Smooth muscle cell (in vitro differentiated cells): ENCODE measurements around the gene UBE2D1. TPM values are rescaled to one million over a fixed set of nuclear protein-coding genes. Genes with fewer than 3 reads are reported as not detected.

ENCODE experiments used
- DNase-seq: peaks from one replicate; lab custom pipeline; 2025; ENCODE audit not compliant: unreplicated experiment; lab: John Stamatoyannopoulos, UW
- H2AFZ ChIP-seq: fragments of 200-600 bp; sonication (generic); 2 replicates; pipeline ENCODE4 v1.6.0; 2016; ENCODE audit warnings: antibody characterized with exemption, low read depth, mild to moderate bottlenecking
- H3F3A ChIP-seq: fragments of 200-600 bp; sonication (generic); 2 replicates; pipeline ENCODE4 v1.6.0; 2017; ENCODE audit warnings: antibody characterized with exemption, low read depth
- H3K27ac ChIP-seq: fragments of 200-600 bp; sonication (generic); 2 replicates; pipeline ENCODE4 v1.5.1; 2016; ENCODE audit warnings: low read depth, mild to moderate bottlenecking
- H3K27me3 ChIP-seq: fragments of 200-600 bp; sonication (generic); 2 replicates; pipeline ENCODE4 v1.6.1; 2016; ENCODE audit warnings: low read depth, mild to moderate bottlenecking
- H3K36me3 ChIP-seq: fragments of 200-600 bp; sonication (generic); 2 replicates; pipeline ENCODE4 v1.5.1; 2016; ENCODE audit warnings: low read depth
- H3K4me1 ChIP-seq: fragments of 200-600 bp; sonication (generic); 2 replicates; pipeline ENCODE4 v1.5.1; 2016; ENCODE audit warnings: low read depth
- H3K4me2 ChIP-seq: fragments of 200-600 bp; sonication (generic); 2 replicates; pipeline ENCODE4 v1.6.0; 2016; ENCODE audit warnings: mild to moderate bottlenecking
- H3K4me3 ChIP-seq: fragments of 200-600 bp; sonication (generic); 2 replicates; pipeline ENCODE4 v1.5.1; 2016; ENCODE audit warnings: mild to moderate bottlenecking
- H3K79me2 ChIP-seq: fragments of 200-600 bp; sonication (generic); 2 replicates; pipeline ENCODE4 v1.6.0; 2016; ENCODE audit warnings: low read depth, mild to moderate bottlenecking
- H3K9ac ChIP-seq: fragments of 200-600 bp; sonication (generic); 2 replicates; pipeline ENCODE4 v1.6.0; 2016; ENCODE audit warnings: low read depth
- H3K9me3 ChIP-seq: fragments of 200-600 bp; sonication (generic); replicated peaks from 2 replicates; pipeline ENCODE4 v1.5.1; 2016; ENCODE audit warnings: low read depth
- H4K20me1 ChIP-seq: fragments of 200-600 bp; sonication (generic); 2 replicates; pipeline ENCODE4 v1.6.0; 2016; ENCODE audit warnings: low read depth
- CTCF ChIP-seq: fragments of 200-600 bp; sonication (generic); IDR thresholded peaks from 2 replicates; pipeline ENCODE4 v1.5.1; 2017; ENCODE audit warnings: borderline replicate concordance, mild to moderate bottlenecking, antibody characterized with exemption; ENCODE audit not compliant: insufficient read depth, poor library complexity, severe bottlenecking
- WGBS: methylation state at CpG from one replicate; pipeline ENCODE4 v1.1.7; 2016; ENCODE audit warnings: low lambda C conversion rate; 5-methylcytosine and 5-hydroxymethylcytosine counted together
- polyA plus RNA-seq: library from polyadenylated mRNA; unstranded; fragments of >200 nt; fragmentation: Nextera tagmentation; extraction: Ambion mirVana; gene quantifications from 2 replicates; pipeline ENCODE4 v1.2.1, GENCODE V29; 2016
- total RNA-seq: library from RNA; depleted of rRNA; stranded (reverse); fragments of >200 nt; gene quantifications from 2 replicates; pipeline ENCODE4 v1.2.3, GENCODE V29; 2014

The UBE2D1 gene
- total and polyA plus RNA-seq, 2 experiments from 2014 or later: 19.0 to 24.5 TPM

DNA sequence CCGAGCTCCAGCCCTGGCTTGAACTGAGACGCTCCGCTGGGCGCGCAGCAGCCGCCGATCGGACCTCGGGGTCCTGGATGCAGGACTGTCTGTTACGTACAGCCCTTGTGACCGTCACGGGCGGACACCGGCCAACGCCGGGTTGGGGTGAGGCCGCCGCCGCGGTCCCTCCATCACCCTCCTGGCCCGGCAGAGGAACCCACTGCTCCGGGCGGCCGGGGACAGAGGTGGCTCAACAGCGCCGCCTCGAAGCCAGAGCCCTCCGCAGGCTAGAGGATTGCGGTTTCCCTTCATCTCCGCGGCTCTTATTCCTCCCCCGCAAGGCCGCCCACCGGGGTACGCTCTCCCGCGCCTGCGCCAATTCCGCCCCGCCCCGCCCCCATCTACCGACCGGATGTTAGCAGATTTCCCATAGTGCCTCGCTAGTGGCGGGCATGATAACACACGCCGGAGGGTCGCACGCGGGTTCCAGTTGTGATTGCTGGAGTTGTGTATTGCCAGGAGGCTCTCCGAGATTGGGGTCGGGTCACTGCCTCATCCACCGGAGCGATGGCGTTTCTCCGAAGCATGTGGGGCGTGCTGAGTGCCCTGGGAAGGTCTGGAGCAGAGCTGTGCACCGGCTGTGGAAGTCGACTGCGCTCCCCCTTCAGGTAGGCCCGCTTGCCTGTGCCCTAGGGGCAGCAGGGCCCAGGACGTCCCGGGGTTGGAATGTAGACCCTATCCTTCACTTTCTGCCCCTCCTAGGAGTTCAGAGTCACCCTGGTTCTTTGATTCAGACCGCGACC lies 50.4 kb downstream of the UBE2D1 start, which contains the start of gene TFAM:
TSS of gene TFAM (plus strand) at position 412 of the 785 bp plus-strand sequence. CDS start at position 550, 138 bp downstream.
- H2AFZ ChIP-seq: peak within 1 kb of the TSS; percentile 88
- H3K27me3 ChIP-seq: no peaks in the 10 kb centered on the region
- peaks cover 8% of the 10 kb centered on the region for H3K36me3 ChIP-seq
- H3K4me2 ChIP-seq: peak within 1 kb of the TSS; percentile 86
- H3K27ac ChIP-seq: peak within 1 kb of the TSS; percentile 74
- H3K9ac ChIP-seq: peak within 1 kb of the TSS; percentile 81
- WGBS: 1% methylated on average over 62 of the region's 65 CpGs
- H3K9me3 ChIP-seq: no peaks in the 10 kb centered on the region
- DNase-seq: peak; percentile 93
- peaks cover 17% of the 10 kb centered on the region for H3K4me1 ChIP-seq
- peak; percentile 40 for TF ChIP-seq CTCF
- no peaks in the 10 kb centered on the region for H3F3A ChIP-seq
- H3K79me2 ChIP-seq: peaks cover 23% of the 10 kb centered on the region
- H3K4me3 ChIP-seq: peak within 1 kb of the TSS; percentile 84
- H4K20me1 ChIP-seq: no peaks in the 10 kb centered on the region

DNA sequence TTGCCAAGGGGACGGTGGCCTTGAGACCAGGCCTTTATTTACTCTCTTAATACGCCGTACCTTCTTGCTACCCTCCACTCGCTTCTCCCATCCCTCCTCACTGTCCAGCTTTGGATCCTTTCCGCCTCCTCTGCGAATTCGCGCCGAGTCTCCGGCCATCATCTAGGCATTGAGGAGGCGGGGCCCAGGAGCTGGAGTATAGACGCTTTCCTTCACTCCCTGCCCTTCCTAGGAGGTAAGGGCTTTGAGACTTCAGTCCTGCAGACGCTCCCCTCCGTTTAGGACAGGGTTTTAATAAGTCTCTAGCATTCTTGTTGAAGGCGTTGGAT lies 50.9 kb downstream of the UBE2D1 start:
- WGBS: 1% methylated on average over 15 of the region's 15 CpGs
- peak overlapping the region; percentile 74 for H3K27ac ChIP-seq
- H3K79me2 ChIP-seq: peaks cover 23% of the 10 kb centered on the region
- no peak for TF ChIP-seq CTCF
- no peaks in the 10 kb centered on the region for H3K27me3 ChIP-seq
- no peaks in the 10 kb centered on the region for H3F3A ChIP-seq
- H3K36me3 ChIP-seq: peaks cover 13% of the 10 kb centered on the region
- H4K20me1 ChIP-seq: no peaks in the 10 kb centered on the region
- DNase-seq: peak; percentile 24
- no peaks in the 10 kb centered on the region for H3K9me3 ChIP-seq
- peak overlapping the region; percentile 88 for H2AFZ ChIP-seq
- peak overlapping the region; percentile 84 for H3K4me3 ChIP-seq
- H3K9ac ChIP-seq: peak overlapping the region; percentile 81
- H3K4me2 ChIP-seq: peak overlapping the region; percentile 86
- peaks cover 17% of the 10 kb centered on the region for H3K4me1 ChIP-seq

DNA sequence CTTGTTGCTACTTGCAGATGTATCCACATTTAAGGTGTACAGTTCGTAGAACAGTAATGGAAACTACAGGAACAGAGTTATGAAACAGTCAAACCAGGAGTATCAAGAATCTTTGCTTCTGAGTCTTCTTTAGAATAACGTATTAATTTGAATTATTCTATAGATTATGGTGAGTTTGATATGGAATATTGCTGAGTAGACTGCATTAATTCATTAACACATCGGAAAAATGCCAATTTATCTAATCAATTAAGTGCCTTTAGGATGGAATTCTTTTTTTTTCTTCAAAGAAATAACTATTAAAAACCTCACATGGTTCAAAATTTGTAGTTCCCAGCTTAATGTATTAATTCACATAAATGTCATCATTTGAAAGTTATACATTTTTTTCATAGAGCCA lies 54.2 kb downstream of the UBE2D1 start:
- H3K4me1 ChIP-seq: peaks cover 16% of the 10 kb centered on the region
- DNase-seq: no peak
- TF ChIP-seq CTCF: no peak
- H3K4me2 ChIP-seq: no peak overlapping the region
- no peaks in the 10 kb centered on the region for H3K9me3 ChIP-seq
- WGBS: 98% methylated on average over 3 of the region's 3 CpGs
- no peaks in the 10 kb centered on the region for H4K20me1 ChIP-seq
- H2AFZ ChIP-seq: no peak overlapping the region
- peaks cover 36% of the 10 kb centered on the region for H3K79me2 ChIP-seq
- no peaks in the 10 kb centered on the region for H3K27me3 ChIP-seq
- no peak overlapping the region for H3K9ac ChIP-seq
- no peak overlapping the region for H3K4me3 ChIP-seq
- H3K27ac ChIP-seq: no peak overlapping the region
- no peaks in the 10 kb centered on the region for H3F3A ChIP-seq
- H3K36me3 ChIP-seq: peaks cover 17% of the 10 kb centered on the region

DNA sequence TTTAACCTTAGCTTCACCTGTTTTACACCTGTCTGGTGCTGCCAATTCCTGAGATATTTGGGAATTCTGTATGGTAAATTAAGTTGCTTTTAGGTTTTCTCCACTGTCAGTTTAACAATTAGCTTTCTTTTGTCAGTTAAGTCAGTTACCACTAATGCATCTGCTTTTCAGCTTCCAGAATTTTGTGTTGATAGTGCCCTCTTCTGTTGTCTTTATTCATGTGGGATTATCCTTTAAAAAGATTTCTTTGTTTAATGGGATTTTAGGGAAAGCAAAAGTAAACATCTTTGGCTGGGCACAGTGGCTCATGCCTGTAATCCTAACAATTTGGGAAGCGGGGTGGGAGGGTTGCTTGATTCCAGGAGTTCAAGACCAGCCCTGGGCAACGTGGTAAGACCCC lies 58.5 kb downstream of the UBE2D1 start:
- no peak for DNase-seq
- peaks cover 35% of the 10 kb centered on the region for H3K36me3 ChIP-seq
- WGBS: 90% methylated on average over 2 of the region's 2 CpGs

More for the DNA sequence above, 58.5 kb downstream of the UBE2D1 start:
- Histone ChIP-seq H3K9me3 (no peaks in the 10 kb centered on the region), H2AFZ (no peak overlapping the region), H3K27ac (no peak overlapping the region), H3F3A (no peaks in the 10 kb centered on the region), H3K4me2 (no peak overlapping the region), H3K9ac (no peak overlapping the region), H3K79me2 (peaks cover 16% of the 10 kb centered on the region), H4K20me1 (no peaks in the 10 kb centered on the region), H3K4me3 (no peak overlapping the region), H3K27me3 (no peaks in the 10 kb centered on the region), H3K4me1 (no peaks in the 10 kb centered on the region)
- no peak for TF ChIP-seq CTCF
